Testis (tissue), 3 donors: Measurements from ENCODE around the gene PSMB7. TPM values are rescaled to one million over a fixed set of nuclear protein-coding genes. Genes with fewer than 3 reads are reported as not detected.

ENCODE experiments used
- DNase-seq: peaks from one replicate; pipeline ENCODE4 v3.0.0-alpha.2; 2019
- H3K27ac ChIP-seq, 2 donors: fragments of 200-600 bp; sonication (generic); one replicate each; pipeline ENCODE4 v1.5.1; 2019
- H3K27me3 ChIP-seq: fragments of 200-600 bp; sonication (generic); one replicate; pipeline ENCODE4 v1.5.1; 2019
- H3K36me3 ChIP-seq: fragments of 200-600 bp; sonication (generic); one replicate; pipeline ENCODE4 v1.5.1; 2017; ENCODE audit warnings: low read depth; ENCODE audit errors: missing control alignments
- H3K4me1 ChIP-seq: fragments of 200-600 bp; sonication (generic); one replicate; pipeline ENCODE4 v1.5.1; 2019
- H3K4me3 ChIP-seq, 2 donors: fragments of 200-600 bp; sonication (generic); one replicate each; pipeline ENCODE4 v1.5.1; 2017 to 2019
- H3K9me3 ChIP-seq: fragments of 200-600 bp; sonication (generic); one replicate; pipeline ENCODE4 v1.5.1; 2017
- CTCF ChIP-seq, 3 experiments: fragments of 450-650 bp in 2 of 3; fragments of 200-600 bp in 1 of 3; sonication (generic) in 1 of 3; IDR thresholded peaks; one replicate each; pipeline ENCODE4 v1.5.1; 2016 to 2019; ENCODE audit warnings: antibody characterized with exemption in 3 of 3, mild to moderate bottlenecking in 2 of 3, moderate library complexity in 1 of 3
- POLR2A ChIP-seq: fragments of 450-650 bp; IDR thresholded peaks from one replicate; pipeline ENCODE4 v1.6.1; 2017; ENCODE audit warnings: antibody characterized with exemption, mild to moderate bottlenecking, moderate library complexity
- WGBS, 2 donors: methylation state at CpG; one replicate each; pipeline ENCODE4 v1.1.5; 2018; 5-methylcytosine and 5-hydroxymethylcytosine counted together
- intact Hi-C: fragments of 100-400 bp; cut with DNase I; formaldehyde crosslinking; loops from one replicate; pipeline ENCODE4 v1.15.1; 2023; ENCODE audit warnings: low total_unique reads
- polyA plus RNA-seq: library from polyadenylated mRNA; stranded (reverse); fragments of 350-450 nt; fragmentation: Illumina TruSeq; extraction: RNeasy Lipid Tissue Mini Kit (QIAGEN cat#74804); gene quantifications from one replicate; pipeline ENCODE4 v1.2.3, GENCODE V29; 2014; ENCODE audit warnings: low read depth, low replicate concordance; ENCODE audit not compliant: insufficient read depth
- total RNA-seq, 2 donors: library from RNA; depleted of rRNA; stranded (reverse); fragments of >200 nt; gene quantifications; one replicate each; pipeline ENCODE4 v1.2.3, GENCODE V29; 2016

Gene PSMB7
- total and polyA plus RNA-seq, 3 donors from 2014 or later = 156 to 310 (median 188) TPM

GRCh38 chr9:124329206-124329792 lies 85.9 kb downstream of the PSMB7 start:
- 87 to 90% methylated on average over 11 to 19 of the region's 19 CpGs for WGBS, 2 donors
- Histone ChIP-seq H3K4me3 (no peak overlapping the region), H3K4me1 (no peaks in the 10 kb centered on the region), H3K36me3 (no peaks in the 10 kb centered on the region), H3K27ac (no peak overlapping the region), H3K9me3 (no peaks in the 10 kb centered on the region), H3K27me3 (no peaks in the 10 kb centered on the region)
- intact Hi-C loops = no loop called here
- DNase-seq = no peak
- TF ChIP-seq POLR2A (no peak), CTCF (IDR thresholded peaks at IDR 0.05) (no peak)

GRCh38 chr9:124328285-124328684 lies 87.0 kb downstream of the PSMB7 start:
- Histone ChIP-seq H3K9me3 (no peaks in the 10 kb centered on the region), H3K27ac (no peak overlapping the region), H3K27me3 (no peaks in the 10 kb centered on the region), H3K36me3 (no peaks in the 10 kb centered on the region), H3K4me1 (no peaks in the 10 kb centered on the region), H3K4me3 (no peak overlapping the region)
- no peak for DNase-seq
- TF ChIP-seq CTCF (IDR thresholded peaks at IDR 0.05) (no peak), POLR2A (no peak)
- WGBS, 2 donors = 95 to 97% methylated on average over 10 to 12 of the region's 12 CpGs
- intact Hi-C loops = no loop called here

GRCh38 chr9:124327491-124327890 lies 87.8 kb downstream of the PSMB7 start:
- no peaks in the 10 kb centered on the region for H3K36me3 ChIP-seq
- intact Hi-C loops = no loop called here

GRCh38 chr9:124326378-124326777 lies 88.9 kb downstream of the PSMB7 start:
- Histone ChIP-seq H3K27ac (no peak overlapping the region), H3K4me1 (no peaks in the 10 kb centered on the region), H3K27me3 (no peaks in the 10 kb centered on the region), H3K9me3 (no peaks in the 10 kb centered on the region), H3K36me3 (no peaks in the 10 kb centered on the region), H3K4me3 (no peak overlapping the region)
- DNase-seq = no peak
- intact Hi-C loops = no loop called here
- 75 to 96% methylated on average over 4 to 21 of the region's 21 CpGs for WGBS, 2 donors
- TF ChIP-seq CTCF (IDR thresholded peaks at IDR 0.05) (no peak), POLR2A (no peak)

More at GRCh38 chr9:124327491-124327890, 87.8 kb downstream of the PSMB7 start:
- no peak for DNase-seq
- Histone ChIP-seq H3K27ac (no peak overlapping the region), H3K4me3 (no peak overlapping the region), H3K27me3 (no peaks in the 10 kb centered on the region), H3K9me3 (no peaks in the 10 kb centered on the region), H3K4me1 (no peaks in the 10 kb centered on the region)
- WGBS, 2 donors = 84 to 88% methylated on average over 9 of the region's 9 CpGs
- TF ChIP-seq POLR2A (no peak), CTCF (IDR thresholded peaks at IDR 0.05) (no peak)

GRCh38 chr9:124325816-124326215 lies 89.4 kb downstream of the PSMB7 start:
- H3K36me3 ChIP-seq = no peaks in the 10 kb centered on the region
- H3K27me3 ChIP-seq = no peaks in the 10 kb centered on the region
- H3K4me3 ChIP-seq = no peak overlapping the region
- intact Hi-C loops = no loop called here
- no peak for TF ChIP-seq CTCF (IDR thresholded peaks at IDR 0.05)
- TF ChIP-seq POLR2A = no peak
- no peaks in the 10 kb centered on the region for H3K9me3 ChIP-seq
- H3K27ac ChIP-seq = no peak overlapping the region
- 78 to 80% methylated on average over 5 to 6 of the region's 6 CpGs for WGBS, 2 donors
- H3K4me1 ChIP-seq = no peaks in the 10 kb centered on the region
- no peak for DNase-seq
